Mucosa of descending colon (tissue), 3 donors: Measurements from ENCODE around the gene DUSP12. TPM values are rescaled to one million over a fixed set of nuclear protein-coding genes. Genes with fewer than 3 reads are reported as not detected.
"Not testable (repeated sequence)": the region's sequence is repeated elsewhere in the genome, so short reads cannot be mapped to it uniquely, and the experiment has no call there.

Experiments
- ATAC-seq: fragments of 200-7000 bp; cut with Tn5 transposase; one replicate; pipeline ENCODE4 v1.9.1; 2020; ENCODE audit warnings: mild to moderate bottlenecking, moderate library complexity
- DNase-seq, 3 donors: peaks; one replicate each; pipeline ENCODE4 v3.0.0-alpha.2; 2020
- H3K36me3 ChIP-seq: fragments of 200-600 bp; one replicate; pipeline ENCODE4 v1.8.0; 2021; ENCODE audit warnings: low read depth, mild to moderate bottlenecking
- H3K4me1 ChIP-seq: fragments of 200-600 bp; one replicate; pipeline ENCODE4 v1.8.0; 2021; ENCODE audit warnings: low read depth, mild to moderate bottlenecking
- H3K4me3 ChIP-seq: fragments of 200-600 bp; one replicate; pipeline ENCODE4 v1.8.0; 2021; ENCODE audit warnings: mild to moderate bottlenecking
- H3K9me3 ChIP-seq: fragments of 200-600 bp; one replicate; pipeline ENCODE4 v1.8.0; 2021; ENCODE audit warnings: mild to moderate bottlenecking
- CTCF ChIP-seq: fragments of 200-600 bp; IDR thresholded peaks from one replicate; pipeline ENCODE4 v1.8.0; 2022; ENCODE audit warnings: antibody characterized with exemption, mild to moderate bottlenecking
- intact Hi-C, 2 donors: fragments of 100-400 bp; cut with DNase I in 1 of 2; cut with micrococcal nuclease in 1 of 2; formaldehyde crosslinking; loops; one replicate each; pipeline versions ENCODE4 v1.11.0 to v1.11.1; 2022; cut with DNase I, micrococcal nuclease
- total RNA-seq, 3 donors: library from RNA; stranded (reverse); fragmentation: NEBNext Ultra II Directional in 2 of 3; extraction: Animal tissue kit (Norgen Biotek cat#: 25700) in 2 of 3; gene quantifications; one replicate each; pipeline versions ENCODE4 v1.2.1 to v1.2.4, GENCODE V29; 2021 to 2023
- donor health status: DM: no; HTN: no; CAD: no; lungs with moderate emphysema.
- donor health status: DM: no; HTN: no; CAD: no.
- donor health status: DM: no; HTN: yes; CAD: no.

The DUSP12 gene
- total RNA-seq, 3 donors from 2014 or later, result 14.3 to 19.5 (median 15.1) TPM

- no peak for TF ChIP-seq CTCF
- ATAC-seq (no peak), DNase-seq (no peak)
- peaks cover 8% of the 10 kb centered on the region for H3K4me1 ChIP-seq
- H3K36me3 ChIP-seq, result no peaks in the 10 kb centered on the region
- H3K4me3 ChIP-seq, result no peak overlapping the region
- intact Hi-C loops, result no loop called here
- H3K9me3 ChIP-seq, result no peaks in the 10 kb centered on the region
Measured at GRCh38 chr1:161768461-161768860, 18.9 kb downstream of the DUSP12 start.

GRCh38 chr1:161768986-161769672 is 19.5 kb downstream of the DUSP12 start:
- ATAC-seq (no peak), DNase-seq (no peak)
- peaks cover 8% of the 10 kb centered on the region for H3K4me1 ChIP-seq
- TF ChIP-seq CTCF, result no peak
- intact Hi-C loops, result no loop called here
- no peaks in the 10 kb centered on the region for H3K36me3 ChIP-seq
- no peak overlapping the region for H3K4me3 ChIP-seq
- H3K9me3 ChIP-seq, result no peaks in the 10 kb centered on the region

GRCh38 chr1:161769673-161770045 is 20.1 kb downstream of the DUSP12 start:
- ATAC-seq, DNase-seq, H3K4me3 ChIP-seq, H3K9me3 ChIP-seq, H3K36me3 ChIP-seq, intact Hi-C loops, H3K4me1 ChIP-seq: not testable (repeated sequence)

GRCh38 chr1:161770250-161770649 is 20.7 kb downstream of the DUSP12 start:
- H3K4me3 ChIP-seq, result no peak overlapping the region
- no peaks in the 10 kb centered on the region for H3K36me3 ChIP-seq
- no peaks in the 10 kb centered on the region for H3K9me3 ChIP-seq
- intact Hi-C loops, result no loop called here
- DNase-seq (no peak), ATAC-seq (no peak)
- TF ChIP-seq CTCF, result no peak
- H3K4me1 ChIP-seq, result peaks cover 8% of the 10 kb centered on the region

- intact Hi-C loops, result no loop called here
- ATAC-seq, result no peak
- TF ChIP-seq CTCF, result no peak
- Histone ChIP-seq H3K36me3 (no peaks in the 10 kb centered on the region), H3K4me1 (peaks cover 8% of the 10 kb centered on the region), H3K4me3 (no peak overlapping the region), H3K9me3 (no peaks in the 10 kb centered on the region)
- no peak for DNase-seq
Measured at GRCh38 chr1:161771161-161771560, 21.6 kb downstream of the DUSP12 start.

GRCh38 chr1:161771973-161772372 is 22.4 kb downstream of the DUSP12 start:
- Histone ChIP-seq H3K4me1 (peaks cover 6% of the 10 kb centered on the region), H3K36me3 (no peaks in the 10 kb centered on the region), H3K4me3 (no peak overlapping the region), H3K9me3 (no peaks in the 10 kb centered on the region)
- intact Hi-C loops, result no loop called here
- ATAC-seq (no peak), DNase-seq (no peak)
- TF ChIP-seq CTCF, result no peak
